GM18519 (cell line): ENCODE measurements around the gene NIBAN1.
"Not testable (repeated sequence)": the region's sequence is repeated elsewhere in the genome, so short reads cannot be mapped to it uniquely, and the experiment has no call there.

ENCODE experiments used
- ATAC-seq: cut with Tn5 transposase; IDR thresholded peaks from one replicate; pipeline ENCODE4 v1.9.1; 2021; ENCODE audit warnings: mild to moderate bottlenecking, moderate library complexity; ENCODE audit not compliant: unreplicated experiment, low FRiP score

Gene NIBAN1

DNA sequence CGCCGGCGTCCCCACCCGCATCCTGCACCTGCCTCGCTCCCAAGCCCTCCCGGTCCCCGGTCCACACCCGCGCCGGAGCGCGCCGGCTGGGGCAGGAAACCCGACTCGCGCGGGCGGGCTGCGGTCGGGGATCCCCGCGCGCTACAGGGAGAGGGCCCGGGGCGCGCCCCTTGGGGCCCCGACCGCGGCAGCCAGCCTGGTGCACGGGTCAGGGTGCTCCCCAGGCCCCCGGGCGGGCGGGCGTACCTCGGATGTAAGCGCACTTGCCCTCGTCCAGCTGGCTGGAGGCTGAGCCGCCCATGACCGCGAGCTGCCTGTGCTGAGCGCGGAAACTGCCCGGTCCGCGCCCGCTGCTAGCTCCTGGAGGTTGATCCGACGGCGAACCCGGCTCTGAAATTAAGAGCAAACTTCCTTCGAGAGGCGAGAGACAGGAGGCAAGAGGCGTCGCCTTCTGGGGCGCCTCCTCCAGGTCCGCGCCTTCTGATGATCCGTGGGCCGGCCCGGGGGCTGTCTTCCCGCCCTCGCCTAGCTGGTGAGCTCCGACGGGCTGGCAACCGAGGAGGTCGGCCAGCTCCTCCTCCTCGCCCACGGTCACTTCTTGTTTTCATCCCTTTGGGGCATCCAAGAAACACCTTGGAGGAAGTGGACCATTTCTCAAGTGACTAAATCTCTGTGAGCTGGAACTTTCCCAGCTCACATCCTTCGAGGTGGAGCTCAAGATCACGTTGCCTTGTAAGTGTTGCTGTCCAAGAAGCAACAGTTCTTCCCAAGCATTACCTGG is at the start of gene NIBAN1:
TSS of gene NIBAN1 (minus strand) at position 453 of the 781 bp plus-strand sequence. CDS start at position 301, 152 bp downstream.
- peak; percentile 38 for ATAC-seq

GRCh38 chr1:185017966-185018365 is 43.7 kb upstream of the NIBAN1 start:
- no peak for ATAC-seq

GRCh38 chr1:185017338-185017737 is 43.0 kb upstream of the NIBAN1 start:
- no peak for ATAC-seq

DNA sequence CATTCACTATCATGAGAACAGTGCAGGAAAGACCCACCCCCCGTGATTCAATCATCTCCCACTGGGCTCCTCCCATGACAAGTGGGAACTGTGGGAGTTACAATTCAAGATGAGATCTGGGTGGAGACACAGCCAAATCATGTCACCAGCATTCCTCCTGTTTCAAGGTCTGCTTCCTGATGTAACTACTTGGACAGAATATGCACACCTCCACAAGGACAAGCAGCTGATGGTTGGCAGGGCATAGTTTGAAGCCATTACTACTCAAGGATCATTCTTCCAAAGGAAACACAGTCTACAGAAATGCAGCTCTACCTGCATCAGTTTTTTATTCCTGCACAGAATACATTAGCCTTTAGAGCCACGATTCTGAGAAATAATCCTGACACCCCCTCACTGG is 42.6 kb upstream of the NIBAN1 start:
- ATAC-seq: no peak

GRCh38 chr1:185015631-185016030 is 41.3 kb upstream of the NIBAN1 start:
- ATAC-seq: no peak

GRCh38 chr1:185014941-185015340 is 40.6 kb upstream of the NIBAN1 start:
- no peak for ATAC-seq

- ATAC-seq: no peak
These were observed 36.1 kb upstream of the NIBAN1 start for GRCh38 chr1:185010361-185010760.

DNA sequence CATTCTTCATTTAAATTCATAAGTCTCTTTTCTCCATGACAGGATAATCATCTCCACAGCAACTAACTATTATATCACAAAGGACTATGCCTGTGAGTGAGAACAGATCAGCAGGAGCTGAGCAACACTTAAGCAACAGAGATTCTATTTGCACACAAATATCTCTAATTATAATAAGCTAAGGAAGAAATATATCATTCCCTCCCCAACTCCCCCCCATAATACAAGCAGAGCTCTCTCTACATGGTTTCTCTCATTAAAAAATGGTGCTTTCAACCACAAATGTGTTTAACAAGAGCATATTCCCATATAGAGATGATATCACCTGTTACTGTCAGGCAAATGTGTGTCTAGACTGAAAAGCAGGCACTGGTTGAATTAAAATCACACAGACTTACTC is 34.5 kb upstream of the NIBAN1 start:
- no peak for ATAC-seq

- not testable (repeated sequence) for ATAC-seq
These were observed 27.1 kb upstream of the NIBAN1 start for GRCh38 chr1:185001312-185001880.

GRCh38 chr1:184999974-185000373 is 25.7 kb upstream of the NIBAN1 start:
- not testable (repeated sequence) for ATAC-seq

- ATAC-seq: no peak
These were observed 20.0 kb upstream of the NIBAN1 start for GRCh38 chr1:184994301-184994700.

GRCh38 chr1:184992271-184992670 is 18.0 kb upstream of the NIBAN1 start:
- ATAC-seq: no peak

DNA sequence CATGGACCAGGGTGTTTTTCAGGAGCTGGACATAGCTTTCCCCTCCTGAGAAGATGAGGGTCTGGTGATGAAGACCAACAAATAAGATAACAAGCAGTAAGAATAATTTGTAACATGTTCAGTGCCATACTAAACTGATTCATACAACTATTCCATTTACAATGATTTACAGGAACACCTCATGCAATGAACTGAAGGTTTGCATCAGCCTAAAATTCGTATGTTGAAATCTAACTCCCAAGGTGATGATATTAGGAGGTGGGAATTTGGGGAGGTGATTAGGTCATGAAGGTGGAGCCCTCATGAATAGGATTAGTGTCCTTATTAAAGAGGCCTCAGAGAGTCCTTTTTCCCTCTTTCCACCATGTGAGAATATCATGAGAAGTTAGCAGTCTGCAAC is 15.9 kb upstream of the NIBAN1 start:
- ATAC-seq: no peak

GRCh38 chr1:184988506-184988905 is 14.2 kb upstream of the NIBAN1 start:
- no peak for ATAC-seq

DNA sequence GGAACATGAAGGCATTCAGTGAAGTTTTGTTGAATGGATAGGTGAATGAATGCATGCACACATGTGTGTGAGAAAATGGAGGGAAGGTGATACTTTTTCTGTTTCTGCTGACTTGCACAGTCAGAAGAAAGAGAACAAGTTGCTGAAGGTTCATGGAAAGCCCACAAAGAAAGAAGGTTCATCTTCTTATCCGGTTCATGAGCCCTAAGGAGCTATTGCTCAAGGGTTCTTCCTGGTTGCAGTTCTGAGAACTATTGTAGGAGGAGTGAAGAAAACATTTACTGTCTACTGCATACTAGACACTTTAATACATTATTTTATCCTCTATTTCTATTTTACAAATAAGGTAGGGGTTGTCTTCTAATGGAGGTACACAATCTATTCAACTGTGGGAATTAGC is 13.4 kb upstream of the NIBAN1 start:
- ATAC-seq: no peak

DNA sequence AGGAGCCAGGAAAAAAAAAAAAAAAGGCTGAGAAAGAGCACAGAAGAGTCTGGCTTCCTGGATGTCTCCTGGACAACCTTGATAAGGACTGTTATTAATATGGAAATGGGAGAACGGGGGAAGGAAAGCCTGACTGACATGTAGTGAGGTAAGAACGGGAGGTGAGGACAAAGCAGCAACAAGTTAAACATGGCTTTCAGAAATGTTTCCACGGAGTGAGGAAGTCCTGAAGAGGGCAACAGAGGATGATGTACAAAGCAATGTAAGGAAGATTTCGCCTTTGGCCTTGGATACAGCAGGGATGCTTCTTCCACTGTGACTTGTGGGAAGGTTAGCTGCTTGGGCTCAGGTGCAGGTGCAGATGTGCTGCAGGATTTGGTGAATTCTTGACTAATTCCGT is 11.9 kb upstream of the NIBAN1 start:
- ATAC-seq: no peak

GRCh38 chr1:184982002-184982954 is 8.0 kb upstream of the NIBAN1 start:
- ATAC-seq: peak; percentile 87

DNA sequence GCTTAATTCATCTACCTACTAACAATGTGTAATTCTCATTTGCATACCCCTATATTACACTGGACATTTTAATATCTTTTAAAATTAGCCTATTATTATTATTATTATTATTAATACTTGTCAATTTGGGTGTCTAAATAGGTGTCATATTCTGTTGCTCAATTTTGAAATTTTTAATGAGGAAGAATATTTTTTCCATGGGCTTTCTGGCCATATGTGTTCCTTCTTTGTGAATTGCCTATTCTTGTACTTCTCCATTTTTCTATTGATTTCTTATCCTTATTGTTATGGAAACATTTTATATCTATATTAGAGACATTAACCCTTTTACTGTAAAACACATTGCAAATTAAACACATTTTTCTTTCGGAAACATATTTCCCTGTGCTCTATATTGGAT is 6.4 kb upstream of the NIBAN1 start:
- ATAC-seq: no peak

GRCh38 chr1:184975208-184975870 is 1.0 kb upstream of the NIBAN1 start:
- no peak for ATAC-seq

DNA sequence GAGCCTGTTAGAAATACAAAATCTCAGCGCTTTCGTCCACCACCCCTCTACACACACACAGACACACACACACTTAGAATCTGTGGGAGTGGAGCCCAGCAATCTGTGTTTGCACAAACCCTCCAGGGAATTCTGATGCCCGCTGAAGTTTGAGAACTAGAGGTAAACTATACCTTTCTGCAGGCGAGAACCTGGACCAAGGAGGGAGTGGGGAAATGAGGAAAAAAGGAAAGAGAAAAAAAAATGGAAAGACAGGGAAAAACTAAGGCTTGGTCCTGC is 468 bp upstream of the NIBAN1 start:
- no peak for ATAC-seq
